ENCODE data around the gene NPAS3. TPM values are rescaled to one million over a fixed set of nuclear protein-coding genes. Genes with fewer than 3 reads are reported as not detected.

Gene NPAS3
- total RNA-seq, 3 donors from 2014 or later = 0.96 to 4.0 (median 2.0) TPM

GRCh38 chr14:33840797-33841196, 902.1 kb downstream of the NPAS3 start:
- no peaks in the 10 kb centered on the region for H3K36me3 ChIP-seq
- H3K4me1 ChIP-seq = no peaks in the 10 kb centered on the region
- no peak for TF ChIP-seq POLR2AphosphoS5 (IDR thresholded peaks at IDR 0.05)
- no peak for TF ChIP-seq CTCF (IDR thresholded peaks at IDR 0.05)
- no peak for TF ChIP-seq POLR2A (IDR thresholded peaks at IDR 0.05)
- intact Hi-C loops (cut with DNase I; ENCODE audit: low total_unique reads) = no loop called here
- H3K27ac ChIP-seq = no peak overlapping the region
- no peak for DNase-seq (ENCODE audit: low spot score in 2 of 2)
- no peaks in the 10 kb centered on the region for H3K27me3 ChIP-seq
- H3K9me3 ChIP-seq = no peaks in the 10 kb centered on the region
- H3K4me3 ChIP-seq = no peak overlapping the region

- no peak overlapping the region for H3K27ac ChIP-seq
- intact Hi-C loops (cut with DNase I; ENCODE audit: low total_unique reads) = no loop called here
- no peaks in the 10 kb centered on the region for H3K36me3 ChIP-seq
- H3K4me1 ChIP-seq = no peaks in the 10 kb centered on the region
- TF ChIP-seq POLR2AphosphoS5 (IDR thresholded peaks at IDR 0.05) (no peak), CTCF (IDR thresholded peaks at IDR 0.05) (no peak), POLR2A (IDR thresholded peaks at IDR 0.05) (no peak)
- H3K4me3 ChIP-seq = no peak overlapping the region
- H3K27me3 ChIP-seq = no peaks in the 10 kb centered on the region
- DNase-seq (ENCODE audit: low spot score in 2 of 2) = no peak
- H3K9me3 ChIP-seq = no peaks in the 10 kb centered on the region
These were observed 903.6 kb downstream of the NPAS3 start for GRCh38 chr14:33842299-33842698.

GRCh38 chr14:33844118-33844517, 905.4 kb downstream of the NPAS3 start:
- no peaks in the 10 kb centered on the region for H3K9me3 ChIP-seq
- no peaks in the 10 kb centered on the region for H3K27me3 ChIP-seq
- no peak overlapping the region for H3K27ac ChIP-seq
- intact Hi-C loops (cut with DNase I; ENCODE audit: low total_unique reads) = no loop called here
- no peaks in the 10 kb centered on the region for H3K36me3 ChIP-seq
- no peak overlapping the region for H3K4me3 ChIP-seq
- no peak for TF ChIP-seq POLR2AphosphoS5 (IDR thresholded peaks at IDR 0.05)
- TF ChIP-seq POLR2A (IDR thresholded peaks at IDR 0.05) = no peak
- no peak for TF ChIP-seq CTCF (IDR thresholded peaks at IDR 0.05)
- no peak for DNase-seq (ENCODE audit: low spot score in 2 of 2)
- H3K4me1 ChIP-seq = no peaks in the 10 kb centered on the region

- no peak overlapping the region for H3K4me3 ChIP-seq
- H3K9me3 ChIP-seq = no peaks in the 10 kb centered on the region
- no peaks in the 10 kb centered on the region for H3K36me3 ChIP-seq
- no peak overlapping the region for H3K27ac ChIP-seq
- no peaks in the 10 kb centered on the region for H3K4me1 ChIP-seq
- DNase-seq (ENCODE audit: low spot score in 2 of 2) = no peak
- H3K27me3 ChIP-seq = no peaks in the 10 kb centered on the region
- intact Hi-C loops (cut with DNase I; ENCODE audit: low total_unique reads) = no loop called here
- TF ChIP-seq POLR2A (IDR thresholded peaks at IDR 0.05) = no peak
- TF ChIP-seq POLR2AphosphoS5 (IDR thresholded peaks at IDR 0.05) = no peak
- TF ChIP-seq CTCF (IDR thresholded peaks at IDR 0.05) = no peak
These were observed 907.6 kb downstream of the NPAS3 start for GRCh38 chr14:33846100-33846824.

GRCh38 chr14:33847066-33847465, 908.4 kb downstream of the NPAS3 start:
- Histone ChIP-seq H3K9me3 (no peaks in the 10 kb centered on the region), H3K27ac (no peak overlapping the region), H3K4me3 (no peak overlapping the region), H3K4me1 (no peaks in the 10 kb centered on the region), H3K36me3 (no peaks in the 10 kb centered on the region), H3K27me3 (no peaks in the 10 kb centered on the region)
- intact Hi-C loops (cut with DNase I; ENCODE audit: low total_unique reads) = no loop called here
- TF ChIP-seq POLR2A (IDR thresholded peaks at IDR 0.05) (no peak), POLR2AphosphoS5 (IDR thresholded peaks at IDR 0.05) (no peak), CTCF (IDR thresholded peaks at IDR 0.05) (no peak)
- no peak for DNase-seq (ENCODE audit: low spot score in 2 of 2)

All from breast epithelium (tissue), 4 donors.